B cell (primary cell): ENCODE data around the gene C12orf57. TPM values are rescaled to one million over a fixed set of nuclear protein-coding genes. Genes with fewer than 3 reads are reported as not detected.

ENCODE experiments used
- ATAC-seq: fragments of 200-7000 bp; cut with Tn5 transposase; one replicate; pipeline ENCODE4 v1.10.0; 2021; ENCODE audit warnings: low read depth, mild to moderate bottlenecking, moderate number of reproducible peaks, moderate library complexity
- CTCF ChIA-PET: fragments of 350-600 bp; sonication (Branson Sonifier 250); formaldehyde crosslinking; loops from one replicate; lab custom pipeline; 2021; ENCODE audit warnings: antibody characterized with exemption, inconsistent platforms; lab: Charles Lee
- POLR2A ChIA-PET: fragments of 350-600 bp; sonication (Branson Sonifier 250); formaldehyde crosslinking; loops from one replicate; lab custom pipeline; 2021; ENCODE audit warnings: antibody characterized with exemption; lab: Charles Lee
- DNase-seq: peaks from one replicate; pipeline ENCODE4 v3.0.0; 2013
- H2AFZ ChIP-seq: 2 replicates; pipeline ENCODE4 v1.6.1; 2012; ENCODE audit warnings: mild to moderate bottlenecking, low read depth, low read length; ENCODE audit not compliant: insufficient read depth, poor library complexity, severe bottlenecking
- H3K27ac ChIP-seq, 2 donors: 1 replicate in 1 of 2; 2 replicates in 1 of 2; pipeline ENCODE4 v1.5.1; 2012 to 2013; ENCODE audit warnings: low read length in 2 of 2, mild to moderate bottlenecking in 2 of 2, moderate library complexity in 1 of 2
- H3K27me3 ChIP-seq, 4 experiments: fragments of 200-600 bp in 1 of 4; sonication (generic) in 1 of 4; replicated peaks in 1 of 4; 1 replicate in 2 of 4; 2 replicates in 2 of 4; pipeline versions ENCODE4 v1.6.1 to v1.7.0; 2013 to 2016; ENCODE audit warnings: low read length in 3 of 4, mild to moderate bottlenecking in 2 of 4, mixed read lengths in 1 of 4, moderate library complexity in 1 of 4; ENCODE audit not compliant: insufficient read depth in 4 of 4, control insufficient read depth in 3 of 4; ENCODE audit errors: control extremely low read depth in 1 of 4
- H3K36me3 ChIP-seq, 2 experiments: replicated peaks in 1 of 2; 1 replicate in 1 of 2; 2 replicates in 1 of 2; pipeline versions ENCODE4 v1.6.1 to v1.7.1; 2013; ENCODE audit warnings: low read length in 1 of 2; ENCODE audit not compliant: insufficient read depth in 2 of 2, control insufficient read depth in 1 of 2; ENCODE audit errors: control extremely low read depth in 1 of 2, extremely low read depth in 1 of 2
- H3K4me1 ChIP-seq, 2 donors: fragments of 200-600 bp in 1 of 2; sonication (generic) in 1 of 2; 1 replicate in 1 of 2; 2 replicates in 1 of 2; pipeline versions ENCODE4 v1.5.1 to v1.6.1; 2013 to 2017; ENCODE audit warnings: low read length in 2 of 2; ENCODE audit not compliant: control insufficient read depth in 2 of 2, insufficient read depth in 2 of 2
- H3K4me2 ChIP-seq: replicated peaks from 2 replicates; pipeline ENCODE3; 2012; ENCODE audit warnings: mild to moderate bottlenecking, low read depth, low read length; ENCODE audit not compliant: poor library complexity, severe bottlenecking
- H3K4me3 ChIP-seq, 5 experiments: fragments of 200-600 bp in 1 of 5; sonication (generic) in 1 of 5; 1 replicate in 3 of 5; 2 replicates in 2 of 5; pipeline versions ENCODE4 v1.5.1 to v1.7.0; 2011 to 2016; ENCODE audit warnings: low read length in 4 of 5, mild to moderate bottlenecking in 4 of 5, low read depth in 2 of 5, control low read depth in 1 of 5, moderate library complexity in 1 of 5; ENCODE audit not compliant: insufficient read depth in 1 of 5; ENCODE audit errors: control extremely low read depth in 1 of 5, extremely low read depth in 1 of 5
- H3K79me2 ChIP-seq: fragments of 200-600 bp; sonication (generic); one replicate; pipeline ENCODE4 v1.6.0; 2016; ENCODE audit warnings: low read length; ENCODE audit not compliant: control insufficient read depth, insufficient read depth
- H3K9ac ChIP-seq: fragments of 200-600 bp; sonication (generic); 2 replicates; pipeline ENCODE4 v1.6.1; 2017; ENCODE audit warnings: mild to moderate bottlenecking, low read length, moderate library complexity
- H3K9me3 ChIP-seq, 3 donors: one replicate each; pipeline versions ENCODE4 v1.6.1 to v1.7.1; 2013; ENCODE audit warnings: low read length in 2 of 3; ENCODE audit not compliant: control insufficient read depth in 2 of 3, insufficient read depth in 1 of 3; ENCODE audit errors: control extremely low read depth in 1 of 3
- H4K20me1 ChIP-seq: 2 replicates; pipeline ENCODE4 v1.6.0; 2012; ENCODE audit warnings: mild to moderate bottlenecking, low read length; ENCODE audit not compliant: insufficient read depth, control insufficient read depth, poor library complexity, severe bottlenecking
- H3K27ac Mint-ChIP-seq: one replicate; pipeline ENCODE4 v1.8.0; 2021; ENCODE audit warnings: mixed read lengths
- H3K27me3 Mint-ChIP-seq: one replicate; pipeline ENCODE4 v1.8.0; 2021; ENCODE audit warnings: mixed read lengths
- H3K4me1 Mint-ChIP-seq: one replicate; pipeline ENCODE4 v1.8.0; 2021; ENCODE audit warnings: mixed read lengths
- H3K4me3 Mint-ChIP-seq: one replicate; pipeline ENCODE4 v1.8.0; 2021; ENCODE audit warnings: mixed read lengths
- H3K9me3 Mint-ChIP-seq: one replicate; pipeline ENCODE4 v1.8.0; 2022; ENCODE audit warnings: mixed read lengths; ENCODE audit not compliant: insufficient read depth
- EZH2 ChIP-seq: IDR thresholded peaks from 2 replicates; pipeline ENCODE4 v1.6.1; 2012; ENCODE audit warnings: borderline replicate concordance, low read depth, mild to moderate bottlenecking, moderate library complexity, low read length; ENCODE audit not compliant: insufficient read depth, poor library complexity, severe bottlenecking
- WGBS: methylation state at CpG from one replicate; pipeline ENCODE4 v1.1.5; 2013; ENCODE audit warnings: missing lambda C conversion rate; ENCODE audit not compliant: insufficient coverage; 5-methylcytosine and 5-hydroxymethylcytosine counted together
- intact Hi-C: fragments of 100-400 bp; cut with micrococcal nuclease; formaldehyde crosslinking; loops from one replicate; pipeline ENCODE4 v1.10.0; 2022
- polyA plus RNA-seq: library from polyadenylated mRNA; depleted of rRNA; stranded (reverse); fragments of >200 nt; gene quantifications from 2 replicates; pipeline ENCODE4 v1.2.3, GENCODE V29; 2012
- total RNA-seq, 2 donors: library from RNA; stranded (reverse); fragments of 120-200 nt in 1 of 2; gene quantifications; 1 replicate in 1 of 2; 2 replicates in 1 of 2; pipeline versions ENCODE4 v1.2.3 to v1.2.4, GENCODE V29; 2013 to 2022
- TF ChIP-seq, protein P1 (sequence below): fragments of 200-600 bp; IDR thresholded peaks from one replicate; pipeline ENCODE4 v1.8.0; 2022; ENCODE audit warnings: antibody characterized with exemption, mild to moderate bottlenecking

C12orf57 gene
- total and polyA plus RNA-seq, 2 donors (not counting 1 experiment from before 2014, with no cell fraction given) = 90.9 to 460 TPM

DNA sequence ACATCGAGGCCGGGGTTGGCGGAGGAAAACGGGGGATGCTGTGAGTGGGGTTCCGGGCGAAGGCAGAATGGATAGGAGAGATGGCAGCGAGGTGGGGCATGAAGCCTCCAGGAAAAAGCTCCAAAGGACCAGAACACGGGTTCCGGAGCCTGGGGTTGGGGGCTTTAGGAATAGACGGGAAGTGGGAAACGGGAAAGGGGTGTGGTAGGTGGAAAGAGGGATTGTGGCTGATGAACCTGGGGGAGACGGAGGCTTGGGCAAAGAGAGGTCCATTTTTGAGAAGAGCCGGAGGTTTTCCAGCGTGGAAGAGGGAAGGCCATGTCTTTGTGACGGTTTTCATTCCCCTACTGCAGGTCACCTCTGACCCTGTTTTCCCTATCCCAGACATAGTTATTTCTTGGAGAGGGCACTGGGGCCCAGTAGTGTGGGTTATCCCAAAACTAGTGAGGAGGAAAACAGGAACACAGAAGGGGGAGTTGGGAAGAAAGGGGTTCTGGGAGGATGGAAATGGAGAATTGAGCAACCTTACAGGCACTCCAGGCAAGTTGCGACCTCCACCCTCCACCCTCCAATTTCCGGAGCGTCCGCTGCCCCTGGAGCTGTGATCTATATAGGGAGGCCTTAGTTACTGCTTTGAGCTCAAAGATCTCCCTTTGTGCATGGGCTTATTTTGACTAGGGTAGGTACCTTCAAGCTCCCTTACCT is 15.0 kb upstream of the C12orf57 start:
- H3K9ac ChIP-seq = peak overlapping the region; percentile 72
- H2AFZ ChIP-seq = peak overlapping the region; percentile 90
- H3K79me2 ChIP-seq = peaks cover 35% of the 10 kb centered on the region
- H3K4me1 ChIP-seq = peaks cover 22 to 37% of the 10 kb centered on the region in 2 donors
- H3K4me3 ChIP-seq = peak overlapping the region in 4 of 5 experiments; percentile 38 to 85 (median 60)
- no peaks in the 10 kb centered on the region for H4K20me1 ChIP-seq
- intact Hi-C loops = loop anchor here (1.0 kb wide), 1 partner anchor 8 kb away; no protein-coding TSS in a partner anchor
- ATAC-seq (no peak), DNase-seq (no peak)
- peaks cover 0 to 4% of the 10 kb centered on the region in 2 experiments for H3K36me3 ChIP-seq
- CTCF ChIA-PET = interaction anchor here (0.6 to 2.0 kb wide), 10 partner anchors 8 to 316 kb away, joined by 3 to 14 read pairs (median 4); partner anchors contain the start of genes C12orf57, LPCAT3, RNU7-1 and SPSB2
- H3K9me3 ChIP-seq = no peaks in the 10 kb centered on the region
- Mint-ChIP-seq H3K4me1 (peaks cover 46% of the 10 kb centered on the region), H3K9me3 (no peaks in the 10 kb centered on the region), H3K4me3 (peak overlapping the region; percentile 88), H3K27me3 (no peaks in the 10 kb centered on the region), H3K27ac (peak overlapping the region; percentile 97)
- TF ChIP-seq EZH2 = no peak
- TF ChIP-seq, protein P1, sequence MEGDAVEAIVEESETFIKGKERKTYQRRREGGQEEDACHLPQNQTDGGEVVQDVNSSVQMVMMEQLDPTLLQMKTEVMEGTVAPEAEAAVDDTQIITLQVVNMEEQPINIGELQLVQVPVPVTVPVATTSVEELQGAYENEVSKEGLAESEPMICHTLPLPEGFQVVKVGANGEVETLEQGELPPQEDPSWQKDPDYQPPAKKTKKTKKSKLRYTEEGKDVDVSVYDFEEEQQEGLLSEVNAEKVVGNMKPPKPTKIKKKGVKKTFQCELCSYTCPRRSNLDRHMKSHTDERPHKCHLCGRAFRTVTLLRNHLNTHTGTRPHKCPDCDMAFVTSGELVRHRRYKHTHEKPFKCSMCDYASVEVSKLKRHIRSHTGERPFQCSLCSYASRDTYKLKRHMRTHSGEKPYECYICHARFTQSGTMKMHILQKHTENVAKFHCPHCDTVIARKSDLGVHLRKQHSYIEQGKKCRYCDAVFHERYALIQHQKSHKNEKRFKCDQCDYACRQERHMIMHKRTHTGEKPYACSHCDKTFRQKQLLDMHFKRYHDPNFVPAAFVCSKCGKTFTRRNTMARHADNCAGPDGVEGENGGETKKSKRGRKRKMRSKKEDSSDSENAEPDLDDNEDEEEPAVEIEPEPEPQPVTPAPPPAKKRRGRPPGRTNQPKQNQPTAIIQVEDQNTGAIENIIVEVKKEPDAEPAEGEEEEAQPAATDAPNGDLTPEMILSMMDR = no peak
- WGBS = 15% methylated on average over 12 of the region's 19 CpGs
- H3K4me2 ChIP-seq = peak overlapping the region; percentile 97
- H3K27ac ChIP-seq = peak overlapping the region; percentile 62 to 81
- POLR2A ChIA-PET = interaction anchor here (0.9 to 6.4 kb wide), 6 partner anchors 7 to 16 kb away, joined by 3 to 37 read pairs (median 4); partner anchors contain the start of genes C12orf57, ENO2 and RNU7-1
- no peaks in the 10 kb centered on the region for H3K27me3 ChIP-seq
